Stomach (tissue), 4 donors: ENCODE results near the gene DZIP1L.

Source experiments
- CTCF ChIP-seq, 7 experiments: fragments of 450-650 bp in 4 of 7; fragments of 200-600 bp in 3 of 7; sonication (generic) in 3 of 7; IDR thresholded peaks; one replicate each; pipeline ENCODE4 v1.5.1; 2016 to 2019; ENCODE audit warnings: antibody characterized with exemption in 7 of 7, control low read depth in 2 of 7, mild to moderate bottlenecking in 1 of 7
- POLR2A ChIP-seq, 4 donors: fragments of 450-650 bp; IDR thresholded peaks; one replicate each; pipeline ENCODE4 v1.6.1; 2016; ENCODE audit warnings: antibody characterized with exemption in 4 of 4, control low read depth in 2 of 4, mild to moderate bottlenecking in 1 of 4, moderate library complexity in 1 of 4
- POLR2AphosphoS5 ChIP-seq, 3 donors: sonication (generic); formaldehyde crosslinking; IDR thresholded peaks; one replicate each; pipeline ENCODE4 v1.6.1; 2016; ENCODE audit warnings: antibody characterized with exemption in 3 of 3

GRCh38 chr3:138135146-138135832 is 19.9 kb upstream of the DZIP1L start:
- TF ChIP-seq CTCF (IDR thresholded peaks at IDR 0.05) (no peak), POLR2A (IDR thresholded peaks at IDR 0.05) (no peak), POLR2AphosphoS5 (IDR thresholded peaks at IDR 0.05) (peak in 1 of 3 donors; percentile 36)
